Tibial nerve (tissue), 4 donors: Measurements from ENCODE around the gene F7. TPM values are rescaled to one million over a fixed set of nuclear protein-coding genes. Genes with fewer than 3 reads are reported as not detected.

Experiments
- DNase-seq, 2 donors: peaks; one replicate each; pipeline ENCODE4 v3.0.0-alpha.2; 2019; ENCODE audit warnings: low spot score in 2 of 2
- H3K27ac ChIP-seq, 4 donors: fragments of 200-600 bp; sonication (generic) in 3 of 4; one replicate each; pipeline ENCODE4 v1.5.1; 2017 to 2019; ENCODE audit warnings: mild to moderate bottlenecking in 1 of 4
- H3K27me3 ChIP-seq, 2 donors: fragments of 200-600 bp; sonication (generic) in 1 of 2; one replicate each; pipeline versions ENCODE4 v1.5.1 to v1.6.0; 2017 to 2019
- H3K36me3 ChIP-seq, 3 donors: fragments of 200-600 bp; sonication (generic); one replicate each; pipeline ENCODE4 v1.5.1; 2018 to 2019
- H3K4me1 ChIP-seq, 4 donors: fragments of 200-600 bp; sonication (generic) in 3 of 4; one replicate each; pipeline ENCODE4 v1.5.1; 2017 to 2019
- H3K4me3 ChIP-seq, 4 donors: fragments of 200-600 bp; sonication (generic) in 3 of 4; one replicate each; pipeline ENCODE4 v1.5.1; 2017 to 2019; ENCODE audit warnings: mild to moderate bottlenecking in 1 of 4, moderate library complexity in 1 of 4
- H3K9me3 ChIP-seq, 4 donors: fragments of 200-600 bp; sonication (generic) in 3 of 4; one replicate each; pipeline ENCODE4 v1.5.1; 2017 to 2019
- EP300 ChIP-seq, 2 donors: sonication (generic); formaldehyde crosslinking; IDR thresholded peaks; one replicate each; pipeline ENCODE4 v1.6.1; 2017; ENCODE audit warnings: antibody characterized with exemption in 2 of 2, mild to moderate bottlenecking in 1 of 2
- POLR2A ChIP-seq, 2 donors: fragments of 450-650 bp; IDR thresholded peaks; one replicate each; pipeline ENCODE4 v1.6.1; 2017; ENCODE audit warnings: antibody characterized with exemption in 2 of 2, mild to moderate bottlenecking in 2 of 2, moderate library complexity in 2 of 2
- WGBS, 2 donors: methylation state at CpG; one replicate each; pipeline ENCODE4 v1.1.5; 2018; 5-methylcytosine and 5-hydroxymethylcytosine counted together
- total RNA-seq, 4 donors: library from RNA; depleted of rRNA; stranded (reverse); fragments of >200 nt; gene quantifications; one replicate each; pipeline ENCODE4 v1.1.0, GENCODE V29; 2016
- TF ChIP-seq, protein P1 (sequence below), 5 experiments: fragments of 200-600 bp in 3 of 5; fragments of 450-650 bp in 2 of 5; sonication (generic) in 3 of 5; IDR thresholded peaks; one replicate each; pipeline ENCODE4 v1.5.1; 2016 to 2019; ENCODE audit warnings: antibody characterized with exemption in 5 of 5, mild to moderate bottlenecking in 3 of 5, moderate library complexity in 2 of 5

Gene F7
- total RNA-seq, 4 donors from 2014 or later: not detected

DNA sequence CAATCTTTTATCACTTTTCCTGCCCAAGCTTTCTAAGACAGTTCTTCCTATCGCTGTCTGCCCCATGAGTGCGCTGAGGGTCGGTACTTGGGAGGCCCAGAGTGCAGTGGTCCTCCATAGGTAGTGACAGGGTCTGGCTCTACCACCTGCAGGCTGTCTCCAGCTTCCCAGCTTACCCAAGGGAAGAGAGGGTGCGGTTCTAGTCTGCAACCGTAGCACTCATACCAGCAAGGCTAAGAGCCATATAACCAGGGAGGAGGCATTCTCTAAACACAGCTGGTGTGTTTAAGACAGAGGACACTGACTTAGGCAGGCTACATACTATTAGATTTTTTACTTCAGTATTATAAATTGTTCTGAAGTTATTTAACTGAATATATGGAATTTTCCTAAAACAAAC, 61.1 kb downstream of the F7 start:
- H3K27ac ChIP-seq: no peak overlapping the region
- no peak overlapping the region for H3K4me3 ChIP-seq
- H3K9me3 ChIP-seq: peaks cover 0 to 5% (median 0%) of the 10 kb centered on the region in 4 donors
- H3K27me3 ChIP-seq: peaks cover 0 to 17% of the 10 kb centered on the region in 2 donors
- 83 to 92% methylated on average over 5 of the region's 5 CpGs for WGBS, 2 donors
- TF ChIP-seq, protein P1, sequence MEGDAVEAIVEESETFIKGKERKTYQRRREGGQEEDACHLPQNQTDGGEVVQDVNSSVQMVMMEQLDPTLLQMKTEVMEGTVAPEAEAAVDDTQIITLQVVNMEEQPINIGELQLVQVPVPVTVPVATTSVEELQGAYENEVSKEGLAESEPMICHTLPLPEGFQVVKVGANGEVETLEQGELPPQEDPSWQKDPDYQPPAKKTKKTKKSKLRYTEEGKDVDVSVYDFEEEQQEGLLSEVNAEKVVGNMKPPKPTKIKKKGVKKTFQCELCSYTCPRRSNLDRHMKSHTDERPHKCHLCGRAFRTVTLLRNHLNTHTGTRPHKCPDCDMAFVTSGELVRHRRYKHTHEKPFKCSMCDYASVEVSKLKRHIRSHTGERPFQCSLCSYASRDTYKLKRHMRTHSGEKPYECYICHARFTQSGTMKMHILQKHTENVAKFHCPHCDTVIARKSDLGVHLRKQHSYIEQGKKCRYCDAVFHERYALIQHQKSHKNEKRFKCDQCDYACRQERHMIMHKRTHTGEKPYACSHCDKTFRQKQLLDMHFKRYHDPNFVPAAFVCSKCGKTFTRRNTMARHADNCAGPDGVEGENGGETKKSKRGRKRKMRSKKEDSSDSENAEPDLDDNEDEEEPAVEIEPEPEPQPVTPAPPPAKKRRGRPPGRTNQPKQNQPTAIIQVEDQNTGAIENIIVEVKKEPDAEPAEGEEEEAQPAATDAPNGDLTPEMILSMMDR (IDR thresholded peaks at IDR 0.05): no peak
- TF ChIP-seq EP300 (IDR thresholded peaks at IDR 0.05) (no peak), POLR2A (IDR thresholded peaks at IDR 0.05) (no peak)
- H3K36me3 ChIP-seq: peaks cover 0 to 39% (median 4%) of the 10 kb centered on the region in 3 donors
- H3K4me1 ChIP-seq: no peaks in the 10 kb centered on the region
- no peak for DNase-seq

DNA sequence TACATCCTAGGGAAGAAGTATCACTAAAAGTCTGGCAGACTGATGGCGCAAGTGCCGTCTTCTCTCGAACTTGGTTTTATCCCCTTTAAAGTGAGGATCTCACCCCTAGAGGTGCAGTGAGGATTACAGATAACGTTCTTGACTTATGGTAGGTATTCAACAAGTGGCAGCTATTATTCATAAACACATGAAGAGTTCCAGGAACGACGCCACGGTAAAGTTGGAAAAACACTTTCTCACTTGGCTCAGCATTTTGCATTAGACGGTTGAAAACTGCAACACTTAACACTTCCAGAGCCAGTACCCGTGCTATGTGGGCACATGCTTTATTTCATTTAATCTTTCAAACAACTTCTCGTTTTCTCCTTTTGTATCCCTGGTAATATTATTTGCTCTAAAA, 61.6 kb downstream of the F7 start:
- DNase-seq: no peak
- WGBS, 2 donors: 94% methylated on average over 10 of the region's 10 CpGs
- peaks cover 0 to 5% (median 0%) of the 10 kb centered on the region in 4 donors for H3K9me3 ChIP-seq
- no peak overlapping the region for H3K27ac ChIP-seq
- H3K27me3 ChIP-seq: peaks cover 0 to 17% of the 10 kb centered on the region in 2 donors
- TF ChIP-seq EP300 (IDR thresholded peaks at IDR 0.05) (no peak), POLR2A (IDR thresholded peaks at IDR 0.05) (no peak)
- TF ChIP-seq, protein P1 (IDR thresholded peaks at IDR 0.05): no peak
- H3K4me3 ChIP-seq: no peak overlapping the region
- no peaks in the 10 kb centered on the region for H3K4me1 ChIP-seq
- peaks cover 0 to 44% (median 5%) of the 10 kb centered on the region in 3 donors for H3K36me3 ChIP-seq

DNA sequence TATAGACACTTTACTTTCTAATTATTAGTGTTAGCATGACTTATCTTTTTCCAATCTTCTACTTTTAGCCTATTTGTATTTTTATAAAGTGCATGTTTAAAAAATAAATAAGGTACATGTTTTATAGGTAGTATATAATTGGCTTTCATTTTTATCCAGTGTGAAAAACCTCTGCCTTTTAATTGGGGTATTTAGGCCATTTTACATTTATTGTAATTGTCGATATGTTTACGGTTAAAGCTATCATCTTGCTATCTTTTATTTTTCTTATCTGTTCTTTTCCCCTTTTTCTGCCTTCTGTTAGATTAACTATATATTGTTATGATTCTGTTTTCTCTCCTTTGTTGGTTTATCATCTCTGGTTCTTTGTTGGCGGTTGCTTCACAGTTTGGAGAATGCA, 62.0 kb downstream of the F7 start:
- no peak overlapping the region for H3K4me3 ChIP-seq
- peaks cover 0 to 48% (median 5%) of the 10 kb centered on the region in 3 donors for H3K36me3 ChIP-seq
- TF ChIP-seq, protein P1 (IDR thresholded peaks at IDR 0.05): no peak
- no peak for TF ChIP-seq POLR2A (IDR thresholded peaks at IDR 0.05)
- no peak for TF ChIP-seq EP300 (IDR thresholded peaks at IDR 0.05)
- H3K4me1 ChIP-seq: no peaks in the 10 kb centered on the region
- H3K9me3 ChIP-seq: peaks cover 0 to 5% (median 0%) of the 10 kb centered on the region in 4 donors
- H3K27ac ChIP-seq: no peak overlapping the region
- WGBS, 2 donors: 95 to 96% methylated on average over 3 of the region's 3 CpGs
- DNase-seq: no peak
- peaks cover 0 to 17% of the 10 kb centered on the region in 2 donors for H3K27me3 ChIP-seq

DNA sequence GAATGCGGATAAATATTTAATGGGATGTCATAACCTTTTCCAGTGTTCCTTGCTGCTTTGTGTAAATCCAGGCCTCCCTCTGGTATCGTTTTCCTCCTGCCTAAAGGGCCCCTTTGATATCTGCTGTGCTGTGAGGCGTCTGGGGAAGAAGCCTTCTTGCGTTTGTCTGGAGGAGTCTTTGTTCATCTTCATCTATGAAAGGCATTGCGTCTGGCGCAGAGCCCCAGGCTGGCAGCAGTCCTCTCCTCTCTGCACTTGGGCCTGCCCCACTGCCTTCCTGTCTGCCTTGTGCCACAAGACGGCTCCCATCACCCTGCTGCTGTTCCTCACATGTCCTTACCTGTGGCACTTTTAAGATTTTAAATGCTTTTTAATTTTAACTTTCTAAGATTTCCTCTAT, 62.6 kb downstream of the F7 start:
- Histone ChIP-seq H3K9me3 (peaks cover 0 to 5% (median 0%) of the 10 kb centered on the region in 4 donors), H3K27ac (no peak overlapping the region), H3K36me3 (peaks cover 0 to 54% (median 5%) of the 10 kb centered on the region in 3 donors), H3K4me3 (no peak overlapping the region), H3K4me1 (no peaks in the 10 kb centered on the region), H3K27me3 (peaks cover 0 to 11% of the 10 kb centered on the region in 2 donors)
- TF ChIP-seq, protein P1 (IDR thresholded peaks at IDR 0.05): no peak
- TF ChIP-seq EP300 (IDR thresholded peaks at IDR 0.05) (no peak), POLR2A (IDR thresholded peaks at IDR 0.05) (no peak)
- DNase-seq: no peak
- 56 to 65% methylated on average over 7 of the region's 7 CpGs for WGBS, 2 donors

DNA sequence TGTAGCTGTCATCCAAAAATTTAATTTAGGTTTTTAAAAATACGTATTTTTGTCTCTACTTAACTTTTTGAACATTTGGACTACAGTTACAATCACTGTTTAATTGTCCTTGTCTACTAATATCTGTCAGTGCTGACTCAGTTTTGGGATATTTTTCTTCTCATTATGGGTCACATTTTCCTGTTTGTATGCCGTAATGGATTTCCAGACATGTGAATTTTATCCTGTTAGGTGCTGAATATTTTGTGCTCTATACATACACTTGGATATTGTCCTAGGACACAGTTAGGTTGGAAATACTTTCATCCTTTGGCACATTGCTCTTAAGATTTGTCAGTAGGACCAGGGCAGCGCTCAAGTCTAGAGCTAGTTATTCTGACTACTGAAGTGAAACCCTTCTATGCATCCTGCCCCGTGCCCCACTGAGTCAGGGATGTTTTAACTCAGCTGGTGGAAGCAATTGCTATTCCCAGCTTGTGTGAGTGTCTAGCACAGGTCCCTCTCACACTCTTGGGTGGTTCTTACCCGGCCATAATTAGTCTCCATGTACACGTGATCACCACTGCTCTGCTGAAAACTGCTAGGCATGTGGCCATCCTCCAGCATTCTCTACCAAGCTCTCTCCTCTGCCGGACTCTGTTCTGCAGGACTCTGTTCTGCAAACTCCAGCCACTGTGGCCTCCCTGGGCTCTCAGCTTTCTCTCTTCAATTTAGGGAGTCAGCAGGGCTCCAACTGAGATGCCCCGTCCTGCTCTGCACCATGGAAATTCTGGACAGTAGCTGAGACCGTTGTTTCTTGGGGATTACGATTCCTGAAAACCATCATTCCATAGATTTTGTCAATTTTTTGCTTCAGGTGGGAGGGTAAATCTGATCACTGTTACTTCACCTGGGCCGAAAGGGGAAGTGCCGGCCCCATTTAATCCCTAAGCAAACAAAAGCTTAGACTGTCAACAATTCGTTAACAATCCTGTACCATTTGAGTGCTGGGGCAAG, 64.0 kb downstream of the F7 start:
- TF ChIP-seq, protein P1 (IDR thresholded peaks at IDR 0.05): no peak
- TF ChIP-seq POLR2A (IDR thresholded peaks at IDR 0.05): no peak
- TF ChIP-seq EP300 (IDR thresholded peaks at IDR 0.05): no peak
- H3K27ac ChIP-seq: no peak overlapping the region
- DNase-seq: no peak
- no peak overlapping the region for H3K4me3 ChIP-seq
- H3K27me3 ChIP-seq: no peaks in the 10 kb centered on the region
- WGBS, 2 donors: 86 to 93% methylated on average over 13 of the region's 13 CpGs
- H3K36me3 ChIP-seq: peaks cover 0 to 68% (median 5%) of the 10 kb centered on the region in 3 donors
- H3K9me3 ChIP-seq: peaks cover 0 to 5% (median 0%) of the 10 kb centered on the region in 4 donors
- H3K4me1 ChIP-seq: no peaks in the 10 kb centered on the region
